Peyer's patch (tissue), 4 donors: ENCODE results near the gene DLX6.

Experiments used
- POLR2A ChIP-seq, 2 donors: fragments of 450-650 bp; IDR thresholded peaks; one replicate each; pipeline ENCODE4 v1.5.1; 2017; ENCODE audit warnings: antibody characterized with exemption in 2 of 2, mild to moderate bottlenecking in 2 of 2, moderate library complexity in 2 of 2
- TF ChIP-seq, protein P1 (sequence below), 6 experiments: fragments of 450-650 bp in 4 of 6; fragments of 200-600 bp in 2 of 6; sonication (generic) in 1 of 6; IDR thresholded peaks; one replicate each; pipeline ENCODE4 v1.5.1; 2017 to 2019; ENCODE audit warnings: antibody characterized with exemption in 6 of 6, mild to moderate bottlenecking in 3 of 6, moderate library complexity in 1 of 6

DNA sequence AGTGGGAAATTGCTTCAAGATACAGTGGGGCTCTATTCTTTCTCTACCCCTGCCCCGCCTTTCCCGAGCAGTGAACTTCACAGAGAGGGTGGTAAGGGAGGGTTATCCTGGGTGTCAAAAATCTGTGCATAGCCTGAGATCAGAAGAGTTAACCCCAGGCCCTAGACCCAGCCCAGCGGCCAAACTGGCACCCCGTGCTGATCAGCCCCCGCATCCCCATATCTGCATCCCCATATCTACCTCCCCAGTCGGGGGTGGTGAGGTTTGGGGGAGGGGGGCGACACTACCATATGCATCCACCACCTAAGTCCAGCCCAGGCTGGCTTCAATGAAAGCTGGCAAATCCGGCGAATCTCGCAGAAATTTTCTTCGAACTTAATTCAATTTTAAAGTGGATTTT lies 7.0 kb upstream of the DLX6 start:
- TF ChIP-seq POLR2A (IDR thresholded peaks at IDR 0.05), result no peak
- TF ChIP-seq, protein P1, sequence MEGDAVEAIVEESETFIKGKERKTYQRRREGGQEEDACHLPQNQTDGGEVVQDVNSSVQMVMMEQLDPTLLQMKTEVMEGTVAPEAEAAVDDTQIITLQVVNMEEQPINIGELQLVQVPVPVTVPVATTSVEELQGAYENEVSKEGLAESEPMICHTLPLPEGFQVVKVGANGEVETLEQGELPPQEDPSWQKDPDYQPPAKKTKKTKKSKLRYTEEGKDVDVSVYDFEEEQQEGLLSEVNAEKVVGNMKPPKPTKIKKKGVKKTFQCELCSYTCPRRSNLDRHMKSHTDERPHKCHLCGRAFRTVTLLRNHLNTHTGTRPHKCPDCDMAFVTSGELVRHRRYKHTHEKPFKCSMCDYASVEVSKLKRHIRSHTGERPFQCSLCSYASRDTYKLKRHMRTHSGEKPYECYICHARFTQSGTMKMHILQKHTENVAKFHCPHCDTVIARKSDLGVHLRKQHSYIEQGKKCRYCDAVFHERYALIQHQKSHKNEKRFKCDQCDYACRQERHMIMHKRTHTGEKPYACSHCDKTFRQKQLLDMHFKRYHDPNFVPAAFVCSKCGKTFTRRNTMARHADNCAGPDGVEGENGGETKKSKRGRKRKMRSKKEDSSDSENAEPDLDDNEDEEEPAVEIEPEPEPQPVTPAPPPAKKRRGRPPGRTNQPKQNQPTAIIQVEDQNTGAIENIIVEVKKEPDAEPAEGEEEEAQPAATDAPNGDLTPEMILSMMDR (IDR thresholded peaks at IDR 0.05), result no peak
